B cell (primary cell): ENCODE measurements around the gene LRRC63. TPM values are rescaled to one million over a fixed set of nuclear protein-coding genes. Genes with fewer than 3 reads are reported as not detected.

Source experiments
- ATAC-seq: fragments of 200-7000 bp; cut with Tn5 transposase; one replicate; pipeline ENCODE4 v1.10.0; 2021; ENCODE audit warnings: low read depth, mild to moderate bottlenecking, moderate number of reproducible peaks, moderate library complexity
- CTCF ChIA-PET: fragments of 350-600 bp; sonication (Branson Sonifier 250); formaldehyde crosslinking; loops from one replicate; lab custom pipeline; 2021; ENCODE audit warnings: antibody characterized with exemption, inconsistent platforms; lab: Charles Lee
- POLR2A ChIA-PET: fragments of 350-600 bp; sonication (Branson Sonifier 250); formaldehyde crosslinking; loops from one replicate; lab custom pipeline; 2021; ENCODE audit warnings: antibody characterized with exemption; lab: Charles Lee
- DNase-seq: peaks from one replicate; pipeline ENCODE4 v3.0.0; 2013
- H2AFZ ChIP-seq: 2 replicates; pipeline ENCODE4 v1.6.1; 2012; ENCODE audit warnings: mild to moderate bottlenecking, low read depth, low read length; ENCODE audit not compliant: insufficient read depth, poor library complexity, severe bottlenecking
- H3K27ac ChIP-seq, 2 donors: 1 replicate in 1 of 2; 2 replicates in 1 of 2; pipeline ENCODE4 v1.5.1; 2012 to 2013; ENCODE audit warnings: low read length in 2 of 2, mild to moderate bottlenecking in 2 of 2, moderate library complexity in 1 of 2
- H3K27me3 ChIP-seq, 4 experiments: fragments of 200-600 bp in 1 of 4; sonication (generic) in 1 of 4; replicated peaks in 1 of 4; 1 replicate in 2 of 4; 2 replicates in 2 of 4; pipeline versions ENCODE4 v1.6.1 to v1.7.0; 2013 to 2016; ENCODE audit warnings: low read length in 3 of 4, mild to moderate bottlenecking in 2 of 4, mixed read lengths in 1 of 4, moderate library complexity in 1 of 4; ENCODE audit not compliant: insufficient read depth in 4 of 4, control insufficient read depth in 3 of 4; ENCODE audit errors: control extremely low read depth in 1 of 4
- H3K36me3 ChIP-seq, 2 experiments: replicated peaks in 1 of 2; 1 replicate in 1 of 2; 2 replicates in 1 of 2; pipeline versions ENCODE4 v1.6.1 to v1.7.1; 2013; ENCODE audit warnings: low read length in 1 of 2; ENCODE audit not compliant: insufficient read depth in 2 of 2, control insufficient read depth in 1 of 2; ENCODE audit errors: control extremely low read depth in 1 of 2, extremely low read depth in 1 of 2
- H3K4me1 ChIP-seq, 2 donors: fragments of 200-600 bp in 1 of 2; sonication (generic) in 1 of 2; 1 replicate in 1 of 2; 2 replicates in 1 of 2; pipeline versions ENCODE4 v1.5.1 to v1.6.1; 2013 to 2017; ENCODE audit warnings: low read length in 2 of 2; ENCODE audit not compliant: control insufficient read depth in 2 of 2, insufficient read depth in 2 of 2
- H3K4me2 ChIP-seq: replicated peaks from 2 replicates; pipeline ENCODE3; 2012; ENCODE audit warnings: mild to moderate bottlenecking, low read depth, low read length; ENCODE audit not compliant: poor library complexity, severe bottlenecking
- H3K4me3 ChIP-seq, 5 experiments: fragments of 200-600 bp in 1 of 5; sonication (generic) in 1 of 5; 1 replicate in 3 of 5; 2 replicates in 2 of 5; pipeline versions ENCODE4 v1.5.1 to v1.7.0; 2011 to 2016; ENCODE audit warnings: low read length in 4 of 5, mild to moderate bottlenecking in 4 of 5, low read depth in 2 of 5, control low read depth in 1 of 5, moderate library complexity in 1 of 5; ENCODE audit not compliant: insufficient read depth in 1 of 5; ENCODE audit errors: control extremely low read depth in 1 of 5, extremely low read depth in 1 of 5
- H3K79me2 ChIP-seq: fragments of 200-600 bp; sonication (generic); one replicate; pipeline ENCODE4 v1.6.0; 2016; ENCODE audit warnings: low read length; ENCODE audit not compliant: control insufficient read depth, insufficient read depth
- H3K9ac ChIP-seq: fragments of 200-600 bp; sonication (generic); 2 replicates; pipeline ENCODE4 v1.6.1; 2017; ENCODE audit warnings: mild to moderate bottlenecking, low read length, moderate library complexity
- H3K9me3 ChIP-seq, 3 donors: one replicate each; pipeline versions ENCODE4 v1.6.1 to v1.7.1; 2013; ENCODE audit warnings: low read length in 2 of 3; ENCODE audit not compliant: control insufficient read depth in 2 of 3, insufficient read depth in 1 of 3; ENCODE audit errors: control extremely low read depth in 1 of 3
- H4K20me1 ChIP-seq: 2 replicates; pipeline ENCODE4 v1.6.0; 2012; ENCODE audit warnings: mild to moderate bottlenecking, low read length; ENCODE audit not compliant: insufficient read depth, control insufficient read depth, poor library complexity, severe bottlenecking
- H3K27ac Mint-ChIP-seq: one replicate; pipeline ENCODE4 v1.8.0; 2021; ENCODE audit warnings: mixed read lengths
- H3K27me3 Mint-ChIP-seq: one replicate; pipeline ENCODE4 v1.8.0; 2021; ENCODE audit warnings: mixed read lengths
- H3K4me1 Mint-ChIP-seq: one replicate; pipeline ENCODE4 v1.8.0; 2021; ENCODE audit warnings: mixed read lengths
- H3K4me3 Mint-ChIP-seq: one replicate; pipeline ENCODE4 v1.8.0; 2021; ENCODE audit warnings: mixed read lengths
- H3K9me3 Mint-ChIP-seq: one replicate; pipeline ENCODE4 v1.8.0; 2022; ENCODE audit warnings: mixed read lengths; ENCODE audit not compliant: insufficient read depth
- EZH2 ChIP-seq: IDR thresholded peaks from 2 replicates; pipeline ENCODE4 v1.6.1; 2012; ENCODE audit warnings: borderline replicate concordance, low read depth, mild to moderate bottlenecking, moderate library complexity, low read length; ENCODE audit not compliant: insufficient read depth, poor library complexity, severe bottlenecking
- WGBS: methylation state at CpG from one replicate; pipeline ENCODE4 v1.1.5; 2013; ENCODE audit warnings: missing lambda C conversion rate; ENCODE audit not compliant: insufficient coverage; 5-methylcytosine and 5-hydroxymethylcytosine counted together
- intact Hi-C: fragments of 100-400 bp; cut with micrococcal nuclease; formaldehyde crosslinking; loops from one replicate; pipeline ENCODE4 v1.10.0; 2022
- polyA plus RNA-seq: library from polyadenylated mRNA; depleted of rRNA; stranded (reverse); fragments of >200 nt; gene quantifications from 2 replicates; pipeline ENCODE4 v1.2.3, GENCODE V29; 2012
- total RNA-seq, 2 donors: library from RNA; stranded (reverse); fragments of 120-200 nt in 1 of 2; gene quantifications; 1 replicate in 1 of 2; 2 replicates in 1 of 2; pipeline versions ENCODE4 v1.2.3 to v1.2.4, GENCODE V29; 2013 to 2022
- TF ChIP-seq, protein P1 (sequence below): fragments of 200-600 bp; IDR thresholded peaks from one replicate; pipeline ENCODE4 v1.8.0; 2022; ENCODE audit warnings: antibody characterized with exemption, mild to moderate bottlenecking

The LRRC63 gene
- total and polyA plus RNA-seq, 2 donors (not counting 1 experiment from before 2014, with no cell fraction given): 0.06 to 0.25 TPM

DNA sequence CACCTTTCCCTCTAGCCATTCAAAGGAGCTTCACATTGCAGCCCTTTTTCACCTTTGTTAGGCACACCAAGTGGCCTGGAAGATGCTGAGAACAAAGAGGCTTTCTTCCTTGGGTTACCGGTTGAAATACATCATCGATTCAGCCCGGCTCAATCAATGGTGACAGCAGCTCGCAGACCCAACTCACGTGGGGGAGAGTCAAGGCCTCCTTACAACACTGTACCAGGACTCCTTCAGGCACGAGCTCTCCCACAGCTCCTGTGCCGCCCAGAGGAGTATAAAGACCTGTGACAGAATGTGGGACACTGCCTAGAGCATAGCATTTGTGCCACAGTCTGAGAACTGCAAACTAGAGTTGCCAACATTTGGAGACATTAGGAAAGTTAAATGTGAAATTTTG lies 3.9 kb upstream of the LRRC63 start:
- peaks cover 10 to 11% of the 10 kb centered on the region in 2 donors for H3K4me1 ChIP-seq
- Mint-ChIP-seq H3K4me3 (no peak overlapping the region), H3K27ac (no peak overlapping the region), H3K9me3 (no peaks in the 10 kb centered on the region), H3K4me1 (peaks cover 19% of the 10 kb centered on the region), H3K27me3 (no peaks in the 10 kb centered on the region)
- no peak overlapping the region for H3K27ac ChIP-seq
- WGBS: 100% methylated on average over 6 of the region's 7 CpGs
- no peak for ATAC-seq
- no peak for DNase-seq
- no peak overlapping the region for H3K9ac ChIP-seq
- H3K4me3 ChIP-seq: no peak overlapping the region
- TF ChIP-seq, protein P1, sequence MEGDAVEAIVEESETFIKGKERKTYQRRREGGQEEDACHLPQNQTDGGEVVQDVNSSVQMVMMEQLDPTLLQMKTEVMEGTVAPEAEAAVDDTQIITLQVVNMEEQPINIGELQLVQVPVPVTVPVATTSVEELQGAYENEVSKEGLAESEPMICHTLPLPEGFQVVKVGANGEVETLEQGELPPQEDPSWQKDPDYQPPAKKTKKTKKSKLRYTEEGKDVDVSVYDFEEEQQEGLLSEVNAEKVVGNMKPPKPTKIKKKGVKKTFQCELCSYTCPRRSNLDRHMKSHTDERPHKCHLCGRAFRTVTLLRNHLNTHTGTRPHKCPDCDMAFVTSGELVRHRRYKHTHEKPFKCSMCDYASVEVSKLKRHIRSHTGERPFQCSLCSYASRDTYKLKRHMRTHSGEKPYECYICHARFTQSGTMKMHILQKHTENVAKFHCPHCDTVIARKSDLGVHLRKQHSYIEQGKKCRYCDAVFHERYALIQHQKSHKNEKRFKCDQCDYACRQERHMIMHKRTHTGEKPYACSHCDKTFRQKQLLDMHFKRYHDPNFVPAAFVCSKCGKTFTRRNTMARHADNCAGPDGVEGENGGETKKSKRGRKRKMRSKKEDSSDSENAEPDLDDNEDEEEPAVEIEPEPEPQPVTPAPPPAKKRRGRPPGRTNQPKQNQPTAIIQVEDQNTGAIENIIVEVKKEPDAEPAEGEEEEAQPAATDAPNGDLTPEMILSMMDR: no peak
- no peak for TF ChIP-seq EZH2
- CTCF ChIA-PET: interaction anchor here (1.1 to 1.8 kb wide), 2 partner anchors 12 to 47 kb away, joined by 3 to 5 read pairs; no protein-coding TSS in a partner anchor
- H3K4me2 ChIP-seq: no peak overlapping the region
- H3K27me3 ChIP-seq: no peaks in the 10 kb centered on the region
- H3K79me2 ChIP-seq: no peaks in the 10 kb centered on the region
- H4K20me1 ChIP-seq: no peaks in the 10 kb centered on the region
- H3K9me3 ChIP-seq: no peaks in the 10 kb centered on the region
- POLR2A ChIA-PET: no interaction called here
- intact Hi-C loops: no loop called here
- H2AFZ ChIP-seq: no peak overlapping the region
- H3K36me3 ChIP-seq: no peaks in the 10 kb centered on the region

DNA sequence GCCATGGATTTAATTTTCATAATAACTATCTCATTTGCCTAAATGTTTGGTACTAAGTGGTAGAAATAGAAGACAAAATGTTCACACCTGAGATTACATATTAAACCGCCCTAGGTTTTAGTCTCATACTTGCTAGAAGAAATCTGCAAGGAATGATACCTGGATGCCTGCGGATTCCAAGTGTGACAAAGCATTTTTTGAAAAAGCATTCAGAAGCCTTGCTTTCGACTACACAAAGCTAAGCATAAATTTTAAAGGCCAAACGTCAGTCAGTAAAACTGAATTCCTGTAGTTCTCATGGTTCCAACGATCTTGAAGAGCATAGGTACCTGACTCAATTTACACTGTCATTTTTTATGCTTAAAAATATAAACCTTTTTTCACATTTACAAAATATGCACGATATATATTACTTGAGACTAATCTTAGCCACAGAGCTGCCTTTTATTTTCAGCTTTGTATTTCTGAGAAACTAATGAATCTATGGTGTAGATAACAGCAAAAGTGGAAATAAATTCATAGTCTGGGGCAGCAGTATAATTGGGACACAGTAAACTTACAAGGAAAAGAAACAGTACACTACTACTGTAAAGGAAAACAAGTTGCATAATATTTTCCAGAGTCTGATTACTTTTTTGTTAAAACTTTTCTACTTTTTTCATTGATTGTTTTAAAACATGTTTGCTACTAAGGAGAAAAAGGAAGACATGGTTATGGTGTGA lies 1.2 kb upstream of the LRRC63 start:
- H3K79me2 ChIP-seq: no peaks in the 10 kb centered on the region
- Mint-ChIP-seq H3K4me1 (peaks cover 16% of the 10 kb centered on the region), H3K27ac (no peak overlapping the region), H3K4me3 (peak overlapping the region; percentile 87), H3K27me3 (no peaks in the 10 kb centered on the region), H3K9me3 (no peaks in the 10 kb centered on the region)
- H3K4me1 ChIP-seq: peaks cover 10 to 11% of the 10 kb centered on the region in 2 donors
- H2AFZ ChIP-seq: peak overlapping the region; percentile 77
- H3K9ac ChIP-seq: peak overlapping the region; percentile 75
- no peaks in the 10 kb centered on the region for H4K20me1 ChIP-seq
- DNase-seq (no peak), ATAC-seq (no peak)
- no peaks in the 10 kb centered on the region for H3K36me3 ChIP-seq
- no peaks in the 10 kb centered on the region for H3K9me3 ChIP-seq
- peak overlapping the region; percentile 81 for H3K4me2 ChIP-seq
- WGBS: 51% methylated on average over 4 of the region's 6 CpGs
- TF ChIP-seq, protein P1: no peak
- no peak for TF ChIP-seq EZH2
- peak overlapping the region in 2 of 5 experiments; percentile 81 to 85 for H3K4me3 ChIP-seq
- POLR2A ChIA-PET: interaction anchor here (0.6 to 0.9 kb wide), 2 partner anchors 11 to 28 kb away, joined by 3 to 8 read pairs; partner anchors contain the start of gene LCP1
- CTCF ChIA-PET: interaction anchor here (0.6 to 2.0 kb wide), 8 partner anchors 8 to 393 kb away, joined by 3 to 6 read pairs (median 4); no protein-coding TSS in a partner anchor
- intact Hi-C loops: loop anchor here (1.0 to 2.0 kb wide), 4 partner anchors 8 to 158 kb away; partner anchors contain the start of gene ZC3H13
- H3K27me3 ChIP-seq: no peaks in the 10 kb centered on the region
- H3K27ac ChIP-seq: no peak overlapping the region
